ENCODE results near the gene FHDC1.

GRCh38 chr4:152971053-152971452 lies 34.9 kb downstream of the FHDC1 start:
- TF ChIP-seq CTCF (IDR thresholded peaks at IDR 0.05; ENCODE audit: insufficient read depth, low read length, poor library complexity, severe bottlenecking) (no peak), EZH2phosphoT487 (conservative IDR thresholded peaks at IDR 0.05; ENCODE audit: low read length) (no peak)
